HEK293 (cell line): ENCODE measurements around the gene IQCE.

Source experiments
- GLI4 ChIP-seq: fragments of 450-650 bp; formaldehyde crosslinking; IDR thresholded peaks from 2 replicates; pipeline ENCODE4 v1.5.1; 2016; ENCODE audit warnings: missing biosample characterization, missing genetic modification characterization
- GLIS2 ChIP-seq: fragments of 450-650 bp; formaldehyde crosslinking; IDR thresholded peaks from 2 replicates; pipeline ENCODE4 v1.5.1; 2016; ENCODE audit warnings: missing biosample characterization, missing genetic modification characterization
- KLF1 ChIP-seq: fragments of 450-650 bp; formaldehyde crosslinking; IDR thresholded peaks from 2 replicates; pipeline ENCODE4 v1.5.1; 2016; ENCODE audit warnings: missing biosample characterization, missing genetic modification characterization
- KLF8 ChIP-seq: fragments of 450-650 bp; formaldehyde crosslinking; IDR thresholded peaks from 2 replicates; pipeline ENCODE4 v1.5.1; 2016; ENCODE audit warnings: missing biosample characterization, missing genetic modification characterization
- WT1 ChIP-seq: fragments of 450-650 bp; formaldehyde crosslinking; IDR thresholded peaks from 2 replicates; pipeline ENCODE4 v1.5.1; 2016; ENCODE audit warnings: missing biosample characterization, missing genetic modification characterization
- ZBTB11 ChIP-seq: fragments of 450-650 bp; formaldehyde crosslinking; conservative IDR thresholded peaks from 2 replicates; pipeline ENCODE4 v1.5.1; 2016; ENCODE audit warnings: low read depth, missing biosample characterization, missing genetic modification characterization
- ZBTB17 ChIP-seq: fragments of 450-650 bp; formaldehyde crosslinking; IDR thresholded peaks from 2 replicates; pipeline ENCODE4 v1.5.1; 2016; ENCODE audit warnings: missing biosample characterization, missing genetic modification characterization
- ZBTB49 ChIP-seq: fragments of 450-650 bp; formaldehyde crosslinking; IDR thresholded peaks from 2 replicates; pipeline ENCODE4 v1.5.1; 2016; ENCODE audit warnings: missing biosample characterization, missing genetic modification characterization, low read depth
- ZBTB8A ChIP-seq: fragments of 450-650 bp; formaldehyde crosslinking; IDR thresholded peaks from 2 replicates; pipeline ENCODE4 v1.5.1; 2016; ENCODE audit warnings: missing biosample characterization, missing genetic modification characterization
- ZFP37 ChIP-seq: fragments of 450-650 bp; formaldehyde crosslinking; IDR thresholded peaks from 2 replicates; pipeline ENCODE4 v1.5.1; 2016; ENCODE audit warnings: missing biosample characterization, missing genetic modification characterization
- ZIC2 ChIP-seq: fragments of 450-650 bp; formaldehyde crosslinking; IDR thresholded peaks from 2 replicates; pipeline ENCODE4 v1.5.1; 2016; ENCODE audit warnings: missing biosample characterization, missing genetic modification characterization
- ZNF133 ChIP-seq: fragments of 450-650 bp; formaldehyde crosslinking; IDR thresholded peaks from 2 replicates; pipeline ENCODE4 v1.5.1; 2016; ENCODE audit warnings: missing biosample characterization, missing genetic modification characterization
- ZNF184 ChIP-seq: fragments of 450-650 bp; IDR thresholded peaks from 2 replicates; pipeline ENCODE4 v1.5.1; 2018; ENCODE audit warnings: missing biosample characterization, mild to moderate bottlenecking, missing genetic modification characterization
- ZNF223 ChIP-seq: fragments of 450-650 bp; formaldehyde crosslinking; IDR thresholded peaks from 2 replicates; pipeline ENCODE4 v1.5.1; 2016; ENCODE audit warnings: missing biosample characterization, missing genetic modification characterization
- ZNF266 ChIP-seq: fragments of 450-650 bp; formaldehyde crosslinking; IDR thresholded peaks from 2 replicates; pipeline ENCODE4 v1.5.1; 2016; ENCODE audit warnings: missing biosample characterization, missing genetic modification characterization, low read depth
- ZNF48 ChIP-seq: fragments of 450-650 bp; formaldehyde crosslinking; IDR thresholded peaks from 2 replicates; pipeline ENCODE4 v1.5.1; 2016; ENCODE audit warnings: missing biosample characterization, missing genetic modification characterization
- ZNF529 ChIP-seq: fragments of 450-650 bp; formaldehyde crosslinking; IDR thresholded peaks from 2 replicates; pipeline ENCODE4 v1.5.1; 2017; ENCODE audit warnings: missing genetic modification characterization, missing biosample characterization; ENCODE audit not compliant: insufficient replicate concordance
- ZNF555 ChIP-seq: fragments of 450-650 bp; formaldehyde crosslinking; conservative IDR thresholded peaks from 2 replicates; pipeline ENCODE4 v1.5.1; 2017; ENCODE audit warnings: missing biosample characterization, mild to moderate bottlenecking, missing genetic modification characterization, inconsistent platforms
- ZNF664 ChIP-seq: fragments of 450-650 bp; formaldehyde crosslinking; IDR thresholded peaks from 2 replicates; pipeline ENCODE4 v1.5.1; 2016; ENCODE audit warnings: missing biosample characterization, missing genetic modification characterization
- ZNF707 ChIP-seq: fragments of 450-650 bp; formaldehyde crosslinking; IDR thresholded peaks from 2 replicates; pipeline ENCODE4 v1.5.1; 2016; ENCODE audit warnings: missing biosample characterization, missing genetic modification characterization
- ZNF791 ChIP-seq: fragments of 450-650 bp; formaldehyde crosslinking; IDR thresholded peaks from 2 replicates; pipeline ENCODE4 v1.5.1; 2016; ENCODE audit warnings: missing biosample characterization, missing genetic modification characterization
- ZSCAN5A ChIP-seq: fragments of 450-650 bp; formaldehyde crosslinking; IDR thresholded peaks from 2 replicates; pipeline ENCODE4 v1.5.1; 2016; ENCODE audit warnings: missing biosample characterization, missing genetic modification characterization
- TF ChIP-seq, protein P1 (sequence below): fragments of 450-650 bp; formaldehyde crosslinking; IDR thresholded peaks from 2 replicates; pipeline ENCODE4 v1.5.1; 2017; ENCODE audit warnings: missing biosample characterization, missing genetic modification characterization
- TF ChIP-seq, protein P2 (sequence below): fragments of 450-650 bp; formaldehyde crosslinking; IDR thresholded peaks from 2 replicates; pipeline ENCODE4 v1.5.1; 2016; ENCODE audit warnings: missing biosample characterization, missing genetic modification characterization
- TF ChIP-seq, protein P3 (sequence below): fragments of 450-650 bp; formaldehyde crosslinking; IDR thresholded peaks from 2 replicates; pipeline ENCODE4 v1.5.1; 2016; ENCODE audit warnings: missing biosample characterization, missing genetic modification characterization
- TF ChIP-seq, protein P4 (sequence below): fragments of 450-650 bp; formaldehyde crosslinking; IDR thresholded peaks from 2 replicates; pipeline ENCODE4 v1.5.1; 2016; ENCODE audit warnings: missing biosample characterization, missing genetic modification characterization

Gene IQCE

DNA sequence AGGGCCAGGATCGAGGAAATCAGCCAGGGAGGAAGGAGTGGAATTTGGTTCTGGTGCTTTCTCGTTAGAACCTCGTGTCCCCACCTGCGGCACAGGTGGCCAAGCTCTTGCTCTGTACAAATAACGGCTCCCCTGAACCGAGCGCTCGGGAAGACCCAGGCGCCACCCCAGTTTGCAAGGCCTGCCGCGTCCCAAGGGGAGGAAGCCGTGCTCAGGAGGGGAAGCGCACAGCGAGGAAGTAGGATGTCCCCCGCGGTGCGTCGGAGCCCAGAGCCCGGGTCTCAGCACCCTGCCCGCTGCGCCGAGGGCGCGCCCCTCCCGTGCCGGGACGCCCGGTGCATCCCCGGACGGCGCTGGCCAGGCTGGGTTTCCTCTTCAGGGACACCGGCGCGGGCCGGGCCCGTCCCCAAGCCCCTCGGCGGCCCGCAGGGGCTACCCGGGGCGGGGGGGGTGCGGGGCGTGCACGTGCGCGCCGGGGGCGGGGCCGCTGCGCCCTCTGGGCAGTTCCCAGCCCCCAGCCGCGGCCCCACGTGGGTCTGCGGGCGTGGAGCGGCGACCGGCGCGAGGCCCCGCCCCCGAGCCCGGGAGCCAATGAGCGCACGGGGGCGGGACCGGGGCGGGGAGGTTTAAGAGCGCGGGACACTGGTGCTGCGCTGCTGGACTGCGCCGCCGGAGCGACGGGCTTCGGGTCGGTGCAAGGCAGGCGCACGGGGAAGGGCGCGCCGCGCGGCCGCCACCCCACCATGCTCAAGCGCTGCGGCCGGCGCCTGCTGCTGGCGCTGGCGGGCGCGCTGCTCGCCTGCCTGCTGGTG lies 39.5 kb upstream of the IQCE start, which contains the start of gene LFNG (continued):
- TF ChIP-seq ZNF707 (tag by site-specific recombination) (no peak), ZNF266 (tag by site-specific recombination) (no peak), ZNF223 (no peak), ZNF48 (tag by site-specific recombination) (no peak), ZNF133 (tag by site-specific recombination) (no peak), GLIS2 (tag by site-specific recombination) (peak; percentile 18; the same call in 1 of the 2 replicates), ZFP37 (tag by site-specific recombination) (no peak), ZIC2 (tag by site-specific recombination) (peak; percentile 78), ZNF664 (tag by site-specific recombination) (no peak), WT1 (no peak), KLF8 (tag by site-specific recombination) (no peak), ZNF184 (tag by site-specific recombination) (no peak), ZNF555 (no peak), ZBTB17 (tag by site-specific recombination) (no peak), KLF1 (tag by site-specific recombination) (no peak), ZBTB11 (tag by site-specific recombination) (peak; percentile 29; the same call in 1 of the 2 replicates), ZBTB8A (tag by site-specific recombination) (0 out of 2 replicates have a peak, but pooled peaks have one; percentile 12), ZBTB49 (no peak), ZNF529 (no peak), GLI4 (tag by site-specific recombination) (no peak), ZSCAN5A (tag by site-specific recombination) (no peak), ZNF791 (tag by site-specific recombination) (no peak)
- TF ChIP-seq, protein P1, sequence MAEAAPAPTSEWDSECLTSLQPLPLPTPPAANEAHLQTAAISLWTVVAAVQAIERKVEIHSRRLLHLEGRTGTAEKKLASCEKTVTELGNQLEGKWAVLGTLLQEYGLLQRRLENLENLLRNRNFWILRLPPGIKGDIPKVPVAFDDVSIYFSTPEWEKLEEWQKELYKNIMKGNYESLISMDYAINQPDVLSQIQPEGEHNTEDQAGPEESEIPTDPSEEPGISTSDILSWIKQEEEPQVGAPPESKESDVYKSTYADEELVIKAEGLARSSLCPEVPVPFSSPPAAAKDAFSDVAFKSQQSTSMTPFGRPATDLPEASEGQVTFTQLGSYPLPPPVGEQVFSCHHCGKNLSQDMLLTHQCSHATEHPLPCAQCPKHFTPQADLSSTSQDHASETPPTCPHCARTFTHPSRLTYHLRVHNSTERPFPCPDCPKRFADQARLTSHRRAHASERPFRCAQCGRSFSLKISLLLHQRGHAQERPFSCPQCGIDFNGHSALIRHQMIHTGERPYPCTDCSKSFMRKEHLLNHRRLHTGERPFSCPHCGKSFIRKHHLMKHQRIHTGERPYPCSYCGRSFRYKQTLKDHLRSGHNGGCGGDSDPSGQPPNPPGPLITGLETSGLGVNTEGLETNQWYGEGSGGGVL (tag by site-specific recombination), result no peak
- TF ChIP-seq, protein P2, sequence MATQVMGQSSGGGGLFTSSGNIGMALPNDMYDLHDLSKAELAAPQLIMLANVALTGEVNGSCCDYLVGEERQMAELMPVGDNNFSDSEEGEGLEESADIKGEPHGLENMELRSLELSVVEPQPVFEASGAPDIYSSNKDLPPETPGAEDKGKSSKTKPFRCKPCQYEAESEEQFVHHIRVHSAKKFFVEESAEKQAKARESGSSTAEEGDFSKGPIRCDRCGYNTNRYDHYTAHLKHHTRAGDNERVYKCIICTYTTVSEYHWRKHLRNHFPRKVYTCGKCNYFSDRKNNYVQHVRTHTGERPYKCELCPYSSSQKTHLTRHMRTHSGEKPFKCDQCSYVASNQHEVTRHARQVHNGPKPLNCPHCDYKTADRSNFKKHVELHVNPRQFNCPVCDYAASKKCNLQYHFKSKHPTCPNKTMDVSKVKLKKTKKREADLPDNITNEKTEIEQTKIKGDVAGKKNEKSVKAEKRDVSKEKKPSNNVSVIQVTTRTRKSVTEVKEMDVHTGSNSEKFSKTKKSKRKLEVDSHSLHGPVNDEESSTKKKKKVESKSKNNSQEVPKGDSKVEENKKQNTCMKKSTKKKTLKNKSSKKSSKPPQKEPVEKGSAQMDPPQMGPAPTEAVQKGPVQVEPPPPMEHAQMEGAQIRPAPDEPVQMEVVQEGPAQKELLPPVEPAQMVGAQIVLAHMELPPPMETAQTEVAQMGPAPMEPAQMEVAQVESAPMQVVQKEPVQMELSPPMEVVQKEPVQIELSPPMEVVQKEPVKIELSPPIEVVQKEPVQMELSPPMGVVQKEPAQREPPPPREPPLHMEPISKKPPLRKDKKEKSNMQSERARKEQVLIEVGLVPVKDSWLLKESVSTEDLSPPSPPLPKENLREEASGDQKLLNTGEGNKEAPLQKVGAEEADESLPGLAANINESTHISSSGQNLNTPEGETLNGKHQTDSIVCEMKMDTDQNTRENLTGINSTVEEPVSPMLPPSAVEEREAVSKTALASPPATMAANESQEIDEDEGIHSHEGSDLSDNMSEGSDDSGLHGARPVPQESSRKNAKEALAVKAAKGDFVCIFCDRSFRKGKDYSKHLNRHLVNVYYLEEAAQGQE (tag by site-specific recombination), result no peak
- TF ChIP-seq, protein P3, sequence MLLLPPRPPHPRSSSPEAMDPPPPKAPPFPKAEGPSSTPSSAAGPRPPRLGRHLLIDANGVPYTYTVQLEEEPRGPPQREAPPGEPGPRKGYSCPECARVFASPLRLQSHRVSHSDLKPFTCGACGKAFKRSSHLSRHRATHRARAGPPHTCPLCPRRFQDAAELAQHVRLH (tag by site-specific recombination), result no peak
- TF ChIP-seq, protein P4, sequence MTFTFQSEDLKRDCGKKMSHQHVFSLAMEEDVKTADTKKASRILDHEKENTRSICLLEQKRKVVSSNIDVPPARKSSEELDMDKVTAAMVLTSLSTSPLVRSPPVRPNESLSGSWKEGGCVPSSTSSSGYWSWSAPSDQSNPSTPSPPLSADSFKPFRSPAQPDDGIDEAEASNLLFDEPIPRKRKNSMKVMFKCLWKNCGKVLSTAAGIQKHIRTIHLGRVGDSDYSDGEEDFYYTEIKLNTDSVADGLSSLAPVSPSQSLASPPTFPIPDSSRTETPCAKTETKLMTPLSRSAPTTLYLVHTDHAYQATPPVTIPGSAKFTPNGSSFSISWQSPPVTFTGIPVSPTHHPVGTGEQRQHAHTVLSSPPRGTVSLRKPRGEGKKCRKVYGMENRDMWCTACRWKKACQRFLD (tag by site-specific recombination), result no peak
